Endothelial cell of umbilical vein (primary cell): ENCODE results near the gene FSTL1. TPM values are rescaled to one million over a fixed set of nuclear protein-coding genes. Genes with fewer than 3 reads are reported as not detected.

Source experiments
- BruUV-seq: library from RNA; stranded (reverse); fragments of 400-500 nt; replicated peaks from 2 replicates; lab custom pipeline; 2021; lab: Mats Ljungman, UMichigan
- CTCF ChIA-PET: fragments of 300-600, 350-600 bp; sonication (Branson Sonifier 250); formaldehyde crosslinking; loops from one replicate; lab custom pipeline; 2021; ENCODE audit warnings: antibody characterized with exemption, inconsistent platforms; lab: Charles Lee
- POLR2A ChIA-PET: fragments of 300-600, 350-600 bp; sonication (Branson Sonifier 250); formaldehyde crosslinking; loops from one replicate; lab custom pipeline; 2021; ENCODE audit warnings: antibody characterized with exemption, inconsistent platforms; lab: Charles Lee
- DNase-seq: peaks from one replicate; pipeline ENCODE4 v3.0.0-alpha.2; 2011; ENCODE audit warnings: low read depth, low spot score
- FAIRE-seq: peaks from 2 replicates; lab custom pipeline; 2011; peaks lifted over from hg19 to GRCh38; lab: Jason Lieb, UNC
- H2AFZ ChIP-seq: 2 replicates; pipeline ENCODE4 v1.6.0; 2012; ENCODE audit warnings: low read depth, low read length, control low read depth, inconsistent platforms
- H3K27ac ChIP-seq: 2 replicates; pipeline ENCODE4 v1.5.1; 2011; ENCODE audit warnings: low read depth, mild to moderate bottlenecking, control low read depth, low read length, moderate library complexity; ENCODE audit not compliant: insufficient read depth
- H3K27me3 ChIP-seq, 2 experiments: 2 replicates each; pipeline versions ENCODE4 v1.6.0 to v1.6.1; 2011; ENCODE audit warnings: low read length in 2 of 2, mixed read lengths in 1 of 2; ENCODE audit not compliant: control insufficient read depth in 2 of 2, insufficient read depth in 2 of 2
- H3K36me3 ChIP-seq, 2 experiments: 2 replicates in 1 of 2; 3 replicates in 1 of 2; pipeline ENCODE4 v1.5.1; 2011; ENCODE audit warnings: low read length in 2 of 2, mild to moderate bottlenecking in 1 of 2, moderate library complexity in 1 of 2; ENCODE audit not compliant: control insufficient read depth in 2 of 2, insufficient read depth in 2 of 2; ENCODE audit errors: extremely low read depth in 1 of 2
- H3K4me1 ChIP-seq: 3 replicates; pipeline ENCODE4 v1.5.1; 2011; ENCODE audit warnings: mild to moderate bottlenecking, low read length; ENCODE audit not compliant: control insufficient read depth, insufficient read depth; ENCODE audit errors: extremely low read depth
- H3K4me2 ChIP-seq: 2 replicates; pipeline ENCODE4 v1.6.1; 2011; ENCODE audit warnings: low read length, control low read depth, mixed read lengths; ENCODE audit not compliant: insufficient read depth
- H3K4me3 ChIP-seq, 3 experiments: fragments of 200-600 bp in 1 of 3; sonication (generic), shearing (Covaris generic) in 1 of 3; replicated peaks in 1 of 3; 2 replicates each; pipeline ENCODE4 v1.5.1; 2011 to 2016; ENCODE audit warnings: control low read depth in 3 of 3, low read length in 3 of 3, mild to moderate bottlenecking in 2 of 3, inconsistent platforms in 1 of 3, low read depth in 1 of 3, moderate library complexity in 1 of 3; ENCODE audit not compliant: insufficient read depth in 1 of 3
- H3K79me2 ChIP-seq: 2 replicates; pipeline ENCODE4 v1.6.0; 2012; ENCODE audit warnings: low read length, inconsistent platforms; ENCODE audit not compliant: control insufficient read depth, insufficient read depth
- H3K9ac ChIP-seq: replicated peaks from 2 replicates; pipeline ENCODE3; 2011; ENCODE audit warnings: low read length, control low read depth; ENCODE audit not compliant: insufficient read depth; ENCODE audit errors: extremely low read depth
- H3K9me1 ChIP-seq: replicated peaks from 3 replicates; pipeline ENCODE4 v1.6.0; 2011; ENCODE audit warnings: mild to moderate bottlenecking, low read length; ENCODE audit not compliant: control insufficient read depth, insufficient read depth; ENCODE audit errors: extremely low read depth
- H3K9me3 ChIP-seq: replicated peaks from 2 replicates; pipeline ENCODE4 v1.5.1; 2012; ENCODE audit warnings: low read length, inconsistent platforms; ENCODE audit not compliant: control insufficient read depth, insufficient read depth
- H4K20me1 ChIP-seq: replicated peaks from 2 replicates; pipeline ENCODE3; 2011; ENCODE audit warnings: mild to moderate bottlenecking, low read length; ENCODE audit not compliant: control insufficient read depth, insufficient read depth; ENCODE audit errors: extremely low read depth
- FOS ChIP-seq: IDR thresholded peaks from 2 replicates; pipeline ENCODE4 v1.6.1; 2011; ENCODE audit warnings: mild to moderate bottlenecking, low read length, moderate library complexity, borderline replicate concordance; ENCODE audit not compliant: insufficient read depth
- GATA2 ChIP-seq: IDR thresholded peaks from 2 replicates; pipeline ENCODE4 v1.7.0; 2011; ENCODE audit warnings: low read depth, mild to moderate bottlenecking, moderate library complexity, mixed read lengths, low read length; ENCODE audit not compliant: insufficient read length, insufficient read depth
- JUN ChIP-seq: IDR thresholded peaks from 2 replicates; pipeline ENCODE4 v1.6.1; 2011; ENCODE audit warnings: borderline replicate concordance, low read depth; ENCODE audit not compliant: insufficient read length, insufficient read depth
- MYC ChIP-seq: IDR thresholded peaks from one replicate; pipeline ENCODE4 v1.6.1; 2011; ENCODE audit warnings: mild to moderate bottlenecking, low read depth, low read length
- POLR2A ChIP-seq: IDR thresholded peaks from 2 replicates; pipeline ENCODE4 v1.6.1; 2012; ENCODE audit warnings: low read depth, mild to moderate bottlenecking, control low read depth, low read length
- POLR2AphosphoS5 ChIP-seq: IDR thresholded peaks from 2 replicates; pipeline ENCODE4 v1.6.1; 2012; ENCODE audit warnings: low read depth, mild to moderate bottlenecking, control low read depth, low read length, moderate library complexity; ENCODE audit not compliant: insufficient read depth
- dilution Hi-C: fragments of 300-500 bp; cut with MboI; formaldehyde crosslinking; loops from one replicate; pipeline ENCODE4 v1.15.0; 2019; ENCODE audit warnings: low sequenced_read_pairs; ENCODE audit not compliant: extremely low pct_ligation_motif_present
- intact Hi-C: fragments of 100-400 bp; cut with micrococcal nuclease; formaldehyde crosslinking; loops from one replicate; pipeline ENCODE4 v1.10.0; 2022
- polyA plus RNA-seq, 4 experiments: library from polyadenylated mRNA; depleted of rRNA in 3 of 4; stranded (reverse) in 3 of 4; unstranded in 1 of 4; fragments of >200 nt; gene quantifications; 2 replicates each; pipeline versions ENCODE4 v1.2.1 to v1.2.3, GENCODE V29; 2011 to 2012; ENCODE audit warnings: missing spikeins in 1 of 4
- total RNA-seq: library from RNA; stranded (reverse); gene quantifications from 2 replicates; pipeline ENCODE4 v1.2.3, GENCODE V29; 2021
- TF ChIP-seq, protein P1 (sequence below): IDR thresholded peaks from 2 replicates; pipeline ENCODE4 v1.6.1; 2011; ENCODE audit not compliant: insufficient read depth, insufficient read length

Gene FSTL1
- total and polyA plus RNA-seq, 2 donors (not counting 3 experiments of a cell fraction or from before 2014, with no cell fraction given) = 235 to 562 TPM

DNA sequence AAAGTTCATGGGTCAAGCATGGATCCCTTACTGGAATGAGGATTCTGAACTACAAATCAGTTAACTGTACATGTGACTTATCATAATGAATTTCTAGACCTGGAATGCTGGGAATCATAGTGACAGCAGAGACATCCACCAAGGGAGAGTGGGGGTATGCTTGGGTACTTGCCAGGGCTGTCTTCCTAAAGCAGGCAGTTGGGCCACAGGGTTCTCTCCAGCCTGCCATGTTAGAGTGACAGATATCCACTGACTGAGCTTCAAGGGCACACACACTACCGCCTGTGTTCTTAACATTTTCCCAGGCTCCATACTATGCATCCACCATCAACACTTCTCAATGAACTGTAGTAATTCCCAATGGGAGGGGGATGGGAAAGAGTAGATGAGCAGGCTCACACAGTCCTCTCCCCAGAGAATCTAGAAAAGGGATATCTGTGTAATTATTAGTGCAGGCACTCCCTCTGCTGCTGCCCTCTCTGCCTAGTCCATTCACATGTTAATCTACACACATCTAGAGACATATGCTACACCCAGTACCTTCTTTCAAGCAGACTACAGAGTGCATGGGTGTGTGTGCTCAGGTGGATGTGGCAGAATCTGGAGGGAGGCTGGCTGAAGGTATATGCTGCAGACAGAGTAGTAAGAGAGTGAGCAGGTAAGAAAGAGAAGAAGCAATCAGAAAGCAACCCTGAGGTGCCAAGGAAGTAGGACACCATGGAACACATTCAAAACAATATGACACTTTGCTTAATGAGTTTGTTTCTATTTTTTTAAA lies 3.7 kb downstream of the FSTL1 start:
- Histone ChIP-seq H3K4me1 (peaks cover 26% of the 10 kb centered on the region), H4K20me1 (no peaks in the 10 kb centered on the region), H3K27me3 (no peaks in the 10 kb centered on the region), H3K79me2 (peaks cover 80% of the 10 kb centered on the region), H3K27ac (no peak overlapping the region), H3K9me3 (no peaks in the 10 kb centered on the region), H3K4me2 (no peak overlapping the region), H3K4me3 (no peak overlapping the region), H3K9me1 (no peaks in the 10 kb centered on the region), H2AFZ (no peak overlapping the region), H3K36me3 (no peaks in the 10 kb centered on the region), H3K9ac (no peak overlapping the region)
- TF ChIP-seq POLR2A (no peak), GATA2 (no peak), MYC (no peak), POLR2AphosphoS5 (peak; percentile 16), JUN (no peak), FOS (no peak)
- TF ChIP-seq, protein P1, sequence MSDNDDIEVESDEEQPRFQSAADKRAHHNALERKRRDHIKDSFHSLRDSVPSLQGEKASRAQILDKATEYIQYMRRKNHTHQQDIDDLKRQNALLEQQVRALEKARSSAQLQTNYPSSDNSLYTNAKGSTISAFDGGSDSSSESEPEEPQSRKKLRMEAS = no peak
- no peak for DNase-seq
- CTCF ChIA-PET = interaction anchor here (1.4 to 24.8 kb wide), 5 partner anchors 8 to 112 kb away, joined by 4 to 367 read pairs (median 20); no protein-coding TSS in a partner anchor
- POLR2A ChIA-PET = no interaction called here
- no peak for FAIRE-seq
- no TSS peak for BruUV-seq
- intact Hi-C loops = no loop called here
- dilution Hi-C loops = no loop called here

DNA sequence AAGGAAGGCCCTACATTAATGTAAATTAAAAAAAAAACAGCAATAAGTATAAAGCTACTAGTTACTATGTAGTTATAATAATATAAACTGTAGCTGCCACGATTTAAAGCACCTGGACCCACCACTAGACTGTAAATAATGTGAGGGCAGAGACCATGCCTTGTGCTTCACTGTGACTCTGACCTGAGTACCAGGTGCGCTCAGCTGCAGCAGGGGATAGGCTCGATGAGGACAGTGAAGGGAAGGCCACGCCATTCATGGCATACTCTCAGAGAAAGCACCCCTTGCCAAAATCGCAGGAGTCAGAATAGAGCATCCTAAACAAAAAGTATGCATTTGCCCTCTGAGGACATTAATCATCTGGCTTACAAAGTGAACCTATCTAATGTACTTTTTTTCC lies 5.1 kb downstream of the FSTL1 start:
- dilution Hi-C loops = no loop called here
- POLR2A ChIA-PET = no interaction called here
- Histone ChIP-seq H4K20me1 (no peaks in the 10 kb centered on the region), H3K79me2 (peaks cover 93% of the 10 kb centered on the region), H3K4me3 (no peak overlapping the region), H3K9me3 (no peaks in the 10 kb centered on the region), H3K9me1 (no peaks in the 10 kb centered on the region), H3K4me2 (no peak overlapping the region), H3K27ac (no peak overlapping the region), H3K27me3 (no peaks in the 10 kb centered on the region), H3K36me3 (peaks cover 4% of the 10 kb centered on the region in 2 experiments), H3K4me1 (peaks cover 39% of the 10 kb centered on the region), H3K9ac (no peak overlapping the region), H2AFZ (no peak overlapping the region)
- intact Hi-C loops = no loop called here
- no TSS peak for BruUV-seq
- CTCF ChIA-PET = interaction anchor here (0.7 to 24.8 kb wide), 9 partner anchors 9 to 113 kb away, joined by 3 to 367 read pairs (median 4); no protein-coding TSS in a partner anchor
- TF ChIP-seq POLR2A (peak; percentile 60), POLR2AphosphoS5 (no peak)
- no peak for DNase-seq
- no peak for FAIRE-seq
